GM10266 (cell line): ENCODE measurements around the gene PCDHGB1.

Source experiments
- DNase-seq: peaks from one replicate; pipeline ENCODE4 v3.0.0; 2012; ENCODE audit errors: extremely low spot score
- TF ChIP-seq, protein P1 (sequence below): IDR thresholded peaks from 2 replicates; pipeline ENCODE4 v1.5.1; 2012; ENCODE audit warnings: mild to moderate bottlenecking, low read depth; ENCODE audit not compliant: control insufficient read depth, insufficient read depth; ENCODE audit errors: missing control alignments

The PCDHGB1 gene

DNA sequence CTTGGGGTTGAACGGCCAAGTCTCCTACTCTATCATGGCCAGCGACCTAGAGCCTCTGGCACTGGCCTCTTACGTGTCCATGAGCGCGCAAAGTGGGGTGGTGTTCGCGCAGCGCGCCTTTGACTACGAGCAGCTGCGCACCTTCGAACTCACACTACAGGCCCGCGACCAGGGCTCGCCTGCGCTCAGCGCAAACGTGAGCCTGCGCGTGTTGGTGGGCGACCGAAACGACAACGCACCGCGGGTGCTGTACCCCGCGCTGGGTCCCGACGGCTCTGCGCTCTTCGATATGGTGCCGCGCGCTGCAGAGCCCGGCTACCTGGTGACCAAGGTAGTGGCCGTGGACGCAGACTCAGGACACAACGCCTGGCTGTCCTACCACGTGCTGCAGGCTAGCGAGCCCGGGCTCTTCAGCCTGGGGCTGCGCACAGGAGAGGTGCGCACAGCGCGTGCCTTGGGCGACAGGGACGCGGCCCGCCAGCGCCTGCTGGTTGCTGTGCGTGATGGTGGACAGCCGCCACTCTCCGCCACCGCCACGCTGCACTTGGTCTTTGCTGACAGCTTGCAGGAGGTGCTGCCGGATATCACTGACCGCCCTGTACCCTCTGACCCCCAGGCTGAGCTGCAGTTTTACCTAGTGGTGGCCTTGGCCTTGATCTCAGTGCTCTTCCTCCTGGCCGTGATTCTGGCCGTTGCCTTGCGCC lies 49.8 kb downstream of the PCDHGB1 start:
- DNase-seq = no peak
- TF ChIP-seq, protein P1, sequence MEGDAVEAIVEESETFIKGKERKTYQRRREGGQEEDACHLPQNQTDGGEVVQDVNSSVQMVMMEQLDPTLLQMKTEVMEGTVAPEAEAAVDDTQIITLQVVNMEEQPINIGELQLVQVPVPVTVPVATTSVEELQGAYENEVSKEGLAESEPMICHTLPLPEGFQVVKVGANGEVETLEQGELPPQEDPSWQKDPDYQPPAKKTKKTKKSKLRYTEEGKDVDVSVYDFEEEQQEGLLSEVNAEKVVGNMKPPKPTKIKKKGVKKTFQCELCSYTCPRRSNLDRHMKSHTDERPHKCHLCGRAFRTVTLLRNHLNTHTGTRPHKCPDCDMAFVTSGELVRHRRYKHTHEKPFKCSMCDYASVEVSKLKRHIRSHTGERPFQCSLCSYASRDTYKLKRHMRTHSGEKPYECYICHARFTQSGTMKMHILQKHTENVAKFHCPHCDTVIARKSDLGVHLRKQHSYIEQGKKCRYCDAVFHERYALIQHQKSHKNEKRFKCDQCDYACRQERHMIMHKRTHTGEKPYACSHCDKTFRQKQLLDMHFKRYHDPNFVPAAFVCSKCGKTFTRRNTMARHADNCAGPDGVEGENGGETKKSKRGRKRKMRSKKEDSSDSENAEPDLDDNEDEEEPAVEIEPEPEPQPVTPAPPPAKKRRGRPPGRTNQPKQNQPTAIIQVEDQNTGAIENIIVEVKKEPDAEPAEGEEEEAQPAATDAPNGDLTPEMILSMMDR = no peak
